Neural crest cell (in vitro differentiated cells): Measurements from ENCODE around the gene FAM219B. TPM values are rescaled to one million over a fixed set of nuclear protein-coding genes. Genes with fewer than 3 reads are reported as not detected.

ENCODE experiments used
- DNase-seq: peaks from one replicate; pipeline ENCODE4 v3.0.0; 2021; ENCODE audit warnings: low read depth, mixed read lengths, low spot score
- H3K27ac Mint-ChIP-seq: one replicate; pipeline ENCODE4 v1.8.0; 2021; ENCODE audit warnings: mild to moderate bottlenecking, mixed read lengths; ENCODE audit not compliant: unreplicated experiment
- H3K27me3 Mint-ChIP-seq: 2 replicates; pipeline ENCODE4 v1.8.0; 2021; ENCODE audit warnings: low read depth, mild to moderate bottlenecking, mixed read lengths
- H3K36me3 Mint-ChIP-seq: 2 replicates; pipeline ENCODE4 v1.8.0; 2021; ENCODE audit warnings: low read depth, mild to moderate bottlenecking, mixed read lengths
- H3K4me1 Mint-ChIP-seq: 2 replicates; pipeline ENCODE4 v1.8.0; 2021; ENCODE audit warnings: mixed read lengths
- H3K4me3 Mint-ChIP-seq: one replicate; pipeline ENCODE4 v1.8.0; 2021; ENCODE audit warnings: mild to moderate bottlenecking, mixed read lengths
- H3K9me3 Mint-ChIP-seq: 2 replicates; pipeline ENCODE4 v1.8.0; 2021; ENCODE audit warnings: mixed read lengths
- CTCF ChIP-seq: fragments of 200-600 bp; sonication (generic); conservative IDR thresholded peaks from 2 replicates; pipeline ENCODE4 v1.5.0; 2021; ENCODE audit warnings: antibody characterized with exemption, mild to moderate bottlenecking
- long read RNA-seq: library from polyadenylated mRNA; unstranded; transcript quantifications from one replicate; pipeline ENCODE4 v2.0.0, GENCODE V29; 2020
- total RNA-seq: library from RNA; stranded (reverse); gene quantifications from 2 replicates; pipeline ENCODE4 v1.2.1, GENCODE V29; 2021

FAM219B gene
- 128 and 138 TPM in 2 replicates for total RNA-seq
- long read RNA-seq, partial matches to known transcripts, result 6 of 35 reads
- long read RNA-seq, other reads (novel, unspliced or antisense), result 20 of 35 reads

GRCh38 chr15:74906450-74907162 lies at the start of gene FAM219B:
Gene FAM219B, minus strand, starts transcription at chr15:74906851. Its CDS starts 51 bp downstream, at chr15:74906800.
- no peaks in the 10 kb centered on the region for H3K27me3 Mint-ChIP-seq
- H3K4me1 Mint-ChIP-seq, result peaks cover 40% of the 10 kb centered on the region
- peak within 1 kb of the TSS; percentile 98 for H3K4me3 Mint-ChIP-seq
- H3K27ac Mint-ChIP-seq, result peak within 1 kb of the TSS; percentile 97
- peaks cover 22% of the 10 kb centered on the region for H3K36me3 Mint-ChIP-seq
- no peak for TF ChIP-seq CTCF
- peak; percentile 82 for DNase-seq
- H3K9me3 Mint-ChIP-seq, result no peaks in the 10 kb centered on the region

GRCh38 chr15:74955796-74956647 lies 49.4 kb upstream of the FAM219B start:
- Mint-ChIP-seq H3K9me3 (no peaks in the 10 kb centered on the region), H3K27me3 (peaks cover 66% of the 10 kb centered on the region)

GRCh38 chr15:74955017-74955416 lies 48.4 kb upstream of the FAM219B start:
- Mint-ChIP-seq H3K9me3 (no peaks in the 10 kb centered on the region), H3K27me3 (peaks cover 56% of the 10 kb centered on the region), H3K4me3 (peak overlapping the region; percentile 47), H3K4me1 (peaks cover 30% of the 10 kb centered on the region), H3K36me3 (no peaks in the 10 kb centered on the region), H3K27ac (no peak overlapping the region)
- no peak for DNase-seq
- no peak for TF ChIP-seq CTCF

More at GRCh38 chr15:74955796-74956647, 49.4 kb upstream of the FAM219B start:
- no peak overlapping the region for H3K4me3 Mint-ChIP-seq
- DNase-seq, result peak; percentile 58
- TF ChIP-seq CTCF, result peak; percentile 60
- H3K36me3 Mint-ChIP-seq, result no peaks in the 10 kb centered on the region
- no peak overlapping the region for H3K27ac Mint-ChIP-seq
- H3K4me1 Mint-ChIP-seq, result peaks cover 25% of the 10 kb centered on the region

- Mint-ChIP-seq H3K27me3 (peaks cover 51% of the 10 kb centered on the region), H3K9me3 (no peaks in the 10 kb centered on the region), H3K36me3 (no peaks in the 10 kb centered on the region), H3K27ac (no peak overlapping the region), H3K4me1 (peaks cover 28% of the 10 kb centered on the region), H3K4me3 (peak overlapping the region; percentile 41)
- TF ChIP-seq CTCF, result no peak
- DNase-seq, result no peak
Observed at GRCh38 chr15:74954515-74954914, 47.9 kb upstream of the FAM219B start.

GRCh38 chr15:74951006-74951405 lies 44.4 kb upstream of the FAM219B start:
- H3K4me3 Mint-ChIP-seq, result no peak overlapping the region
- H3K9me3 Mint-ChIP-seq, result no peaks in the 10 kb centered on the region
- H3K36me3 Mint-ChIP-seq, result no peaks in the 10 kb centered on the region
- peaks cover 11% of the 10 kb centered on the region for H3K4me1 Mint-ChIP-seq
- DNase-seq, result no peak
- H3K27me3 Mint-ChIP-seq, result peaks cover 20% of the 10 kb centered on the region
- H3K27ac Mint-ChIP-seq, result no peak overlapping the region
- no peak for TF ChIP-seq CTCF
